Activated CD4-positive, alpha-beta T cell treated with anti-CD3 and anti-CD28 coated beads for 48 hours (primary cell): ENCODE measurements around the gene DVL2.

ENCODE experiments used
- DNase-seq: peaks from one replicate; pipeline ENCODE4 v3.0.0-alpha.2; 2020

DVL2 gene

GRCh38 chr17:7237266-7237760 lies 3.0 kb upstream of the DVL2 start:
- no peak for DNase-seq

- no peak for DNase-seq
These were observed 2.5 kb upstream of the DVL2 start for GRCh38 chr17:7236808-7237207.

- DNase-seq: no peak
These were observed 1.7 kb upstream of the DVL2 start for GRCh38 chr17:7235693-7236665.

GRCh38 chr17:7233701-7234082 lies 625 bp downstream of the DVL2 start:
- no peak for DNase-seq

GRCh38 chr17:7232114-7232513 lies 2.2 kb downstream of the DVL2 start:
- no peak for DNase-seq

GRCh38 chr17:7229504-7229903 lies 4.8 kb downstream of the DVL2 start:
- no peak for DNase-seq

- no peak for DNase-seq
These were observed 5.4 kb downstream of the DVL2 start for GRCh38 chr17:7228920-7229319.

- DNase-seq: no peak
These were observed 7.3 kb downstream of the DVL2 start for GRCh38 chr17:7226721-7227710.

GRCh38 chr17:7225711-7226331 lies 8.5 kb downstream of the DVL2 start:
- DNase-seq: no peak

- no peak for DNase-seq
These were observed 9.6 kb downstream of the DVL2 start for GRCh38 chr17:7224661-7225111.

- DNase-seq: no peak
These were observed 10.2 kb downstream of the DVL2 start for GRCh38 chr17:7224110-7224509.

- DNase-seq: no peak
These were observed 10.9 kb downstream of the DVL2 start for GRCh38 chr17:7223375-7223774.

- DNase-seq: no peak
These were observed 11.4 kb downstream of the DVL2 start for GRCh38 chr17:7222972-7223292.

GRCh38 chr17:7222093-7222971 lies 12.0 kb downstream of the DVL2 start:
- DNase-seq: no peak

GRCh38 chr17:7221278-7222092 lies 12.8 kb downstream of the DVL2 start:
- DNase-seq: no peak

GRCh38 chr17:7220593-7221277 lies 13.6 kb downstream of the DVL2 start:
- peak; percentile 79 for DNase-seq

GRCh38 chr17:7219812-7220592 lies 14.3 kb downstream of the DVL2 start, which contains the start of the genes ACADVL and DLG4:
Gene ACADVL, plus strand, starts transcription at chr17:7219938. Its CDS starts 47 bp downstream, at chr17:7219985.
Gene DLG4, minus strand, starts transcription at chr17:7219836.
- peak; percentile 89 for DNase-seq

- DNase-seq: no peak
These were observed 15.0 kb downstream of the DVL2 start for GRCh38 chr17:7219229-7219811.

- DNase-seq: no peak
These were observed 15.6 kb downstream of the DVL2 start for GRCh38 chr17:7218758-7219157.
